ENCODE data around the gene FAF1.

- TF ChIP-seq CTCF (conservative IDR thresholded peaks at IDR 0.05; ENCODE audit: low read length) (no peak), EZH2phosphoT487 (IDR thresholded peaks at IDR 0.05; ENCODE audit: borderline replicate concordance, low read depth, low read length) (no peak)
Measured at GRCh38 chr1:50548243-50548642, 411.8 kb downstream of the FAF1 start.

Data from OCI-LY7 (cell line).